ENCODE results near the gene DPF3.
"Not testable (repeated sequence)": the region's sequence is repeated elsewhere in the genome, so short reads cannot be mapped to it uniquely, and the experiment has no call there.

Gene DPF3

DNA sequence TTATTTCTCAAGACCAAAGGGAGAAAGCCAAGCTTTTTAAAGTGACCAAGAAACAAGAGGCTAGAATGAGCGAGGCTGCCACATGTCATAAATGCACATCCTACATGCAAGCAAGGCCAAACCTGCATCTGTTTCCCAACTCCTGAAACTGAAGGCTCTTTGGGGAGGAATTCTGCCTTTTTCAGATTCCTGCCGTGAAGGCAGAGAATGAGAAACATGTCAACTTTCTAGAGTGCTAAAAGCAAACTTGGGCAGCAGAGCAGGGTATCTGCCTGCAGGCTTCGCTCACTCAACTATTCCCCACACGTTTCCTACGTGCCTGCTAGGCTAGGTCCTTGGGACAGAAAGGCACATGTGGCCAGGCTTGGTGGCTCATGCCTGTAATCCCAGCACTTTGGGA, 15.2 kb downstream of the DPF3 start:
- FAIRE-seq = no peak

DNA sequence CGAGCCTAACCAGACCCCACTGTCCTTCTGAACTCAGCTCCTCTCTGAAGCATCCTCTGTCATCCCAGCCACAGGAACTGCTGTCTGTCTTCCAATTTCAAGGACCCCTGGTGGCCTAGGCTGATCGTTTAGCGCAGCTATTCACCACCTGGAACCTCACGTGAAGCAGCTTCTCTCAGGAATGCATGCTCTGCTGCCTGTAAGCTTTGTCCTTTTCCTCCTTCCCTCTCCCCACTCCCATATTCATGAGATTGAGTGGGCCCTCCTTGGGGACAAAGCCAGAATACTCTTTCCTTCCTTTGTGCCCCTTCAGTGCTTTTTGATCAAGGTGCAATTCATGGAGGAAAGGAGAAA, 17.2 kb downstream of the DPF3 start:
- FAIRE-seq = no peak

DNA sequence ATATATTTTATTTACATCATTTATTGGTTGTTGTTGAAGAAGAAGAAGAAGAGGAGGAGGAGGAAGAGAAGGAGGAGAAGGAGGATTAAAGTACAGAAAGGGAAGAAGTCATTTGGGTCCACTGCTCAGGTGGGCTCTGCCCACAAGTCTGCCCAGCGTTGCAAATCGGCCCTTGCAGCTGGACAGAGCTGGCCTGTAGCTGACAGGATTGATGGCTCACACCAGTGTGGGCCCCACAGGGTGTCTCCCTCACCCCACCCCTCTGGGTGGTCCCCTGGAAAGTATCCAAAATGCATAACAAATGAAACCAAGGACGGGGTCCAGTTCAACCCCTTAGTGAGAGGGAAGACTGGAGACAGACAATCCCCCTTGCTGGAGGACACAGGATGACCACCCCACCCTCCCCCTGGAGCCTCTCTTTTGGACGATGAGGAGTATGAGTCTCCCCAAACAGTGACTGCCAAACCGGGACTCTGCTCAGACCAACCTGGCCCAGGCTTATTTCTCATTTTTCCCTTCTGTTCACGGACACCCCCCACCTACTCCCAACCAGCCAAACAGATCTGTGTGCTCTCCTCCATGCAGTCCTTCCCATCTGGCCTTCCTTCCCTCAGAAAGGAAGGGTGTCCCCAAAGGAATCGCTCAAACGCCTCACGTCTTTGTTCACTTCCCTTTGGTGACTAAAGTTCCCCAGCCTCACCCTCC, 17.7 kb downstream of the DPF3 start:
- FAIRE-seq = no peak

DNA sequence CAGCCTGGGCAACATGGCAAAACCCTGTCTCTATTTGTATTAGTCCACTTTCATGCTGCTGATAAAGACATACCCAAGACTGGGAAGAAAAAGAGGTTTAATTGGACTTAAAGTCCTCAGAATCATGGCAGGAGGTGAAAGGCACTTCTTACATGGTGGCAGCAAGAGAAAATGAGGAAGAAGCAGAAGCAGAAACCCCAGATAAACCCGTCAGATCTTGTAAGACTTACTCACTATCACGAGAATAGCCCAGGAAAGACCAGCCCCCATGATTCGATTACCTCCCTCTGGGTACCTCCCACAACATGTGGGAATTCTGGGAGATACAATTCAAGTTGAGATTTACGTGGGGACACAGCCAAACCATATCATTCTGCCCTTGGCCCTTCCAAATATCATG, 23.0 kb downstream of the DPF3 start:
- not testable (repeated sequence) for FAIRE-seq

DNA sequence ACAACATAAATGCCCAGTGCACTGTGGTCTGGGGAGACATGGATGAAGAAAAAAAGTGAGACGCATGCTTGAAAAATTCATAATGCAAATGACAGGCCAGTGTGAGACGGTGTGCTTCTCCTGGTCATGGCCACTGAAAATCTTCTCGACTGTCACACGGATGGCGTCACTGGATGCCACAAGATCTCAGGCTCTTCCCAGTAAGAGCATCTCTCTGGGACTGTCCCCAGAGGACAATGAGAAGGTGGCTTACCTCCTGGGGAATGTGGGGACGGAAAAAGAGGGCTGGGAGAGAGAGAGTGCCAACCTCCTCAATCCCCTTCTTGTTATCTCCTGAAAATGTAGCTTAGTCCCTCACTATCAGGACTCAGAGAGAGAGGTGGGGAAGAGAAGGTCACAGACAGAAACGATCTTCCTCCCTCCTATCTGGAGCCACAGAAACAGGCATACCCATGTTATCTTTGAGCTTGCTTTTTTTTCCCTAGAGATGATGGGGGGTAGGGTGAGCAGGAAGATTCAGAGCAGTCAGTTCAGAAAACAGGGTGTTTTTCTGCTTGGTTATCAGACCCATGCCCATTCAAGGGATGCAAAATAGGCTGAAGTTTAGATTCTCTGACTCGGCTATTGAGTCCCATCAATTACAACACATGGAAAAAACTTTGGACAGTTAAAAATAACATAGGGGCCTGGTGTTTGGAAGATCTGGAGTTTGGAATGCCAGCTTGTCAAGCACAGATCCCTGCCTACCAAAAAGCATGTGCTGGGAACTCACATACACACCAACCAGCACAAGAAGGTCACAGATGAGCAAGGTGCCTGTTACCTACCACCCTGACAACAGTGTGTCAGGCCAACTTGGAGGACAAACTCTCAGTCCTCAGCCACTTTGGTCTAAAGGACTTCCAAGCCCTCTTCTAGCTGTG, 24.2 kb downstream of the DPF3 start:
- FAIRE-seq = no peak

DNA sequence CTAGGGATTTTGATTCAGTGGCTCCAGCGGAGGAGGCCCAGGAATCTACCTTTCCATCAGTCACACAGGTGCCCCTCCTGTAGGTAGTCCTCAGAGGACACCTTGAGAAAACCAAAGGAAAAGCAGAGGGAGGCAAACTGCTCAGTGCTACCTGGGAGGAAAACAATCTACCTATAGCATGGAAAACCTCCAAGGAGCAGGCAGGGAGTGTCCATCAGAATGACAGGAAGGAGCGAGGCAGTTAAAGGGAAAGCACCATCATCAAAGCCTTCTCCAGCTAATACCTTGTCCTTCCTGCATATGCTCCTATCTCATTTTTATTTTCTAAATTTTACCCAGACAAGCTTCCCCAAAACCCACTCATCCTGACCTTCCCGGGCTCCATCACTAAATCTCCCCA, 25.4 kb downstream of the DPF3 start:
- FAIRE-seq = no peak

DNA sequence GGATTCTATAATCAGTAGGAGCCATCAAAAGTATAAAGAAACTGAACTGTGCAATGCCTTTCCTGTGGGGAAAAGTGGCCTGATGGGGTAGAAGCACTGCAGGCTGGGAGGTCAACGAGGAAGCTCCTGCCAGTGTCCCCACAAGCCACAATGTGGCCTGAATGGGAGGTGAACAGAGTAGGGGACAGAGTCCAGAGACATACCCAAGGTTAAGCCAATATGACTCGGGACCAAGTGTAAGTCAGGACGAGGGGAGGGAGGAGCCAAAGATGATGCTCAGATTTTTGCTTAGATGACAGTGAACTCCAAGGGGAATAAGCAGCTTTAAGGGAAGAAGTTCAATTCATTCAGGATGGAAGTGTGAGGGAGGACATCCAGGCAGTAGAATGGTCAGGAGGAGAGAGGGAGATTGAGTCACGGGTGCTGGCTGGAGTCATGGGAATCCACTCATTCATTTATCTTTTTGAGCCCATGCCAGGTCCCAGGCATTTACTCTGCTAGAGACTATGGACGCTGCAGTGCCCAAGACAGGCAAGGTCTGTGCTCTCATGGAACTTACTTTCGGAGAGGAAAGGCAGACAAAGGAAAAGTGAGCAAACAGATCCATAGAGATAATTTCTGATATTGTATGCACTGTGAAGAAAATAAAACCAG, 29.1 kb downstream of the DPF3 start:
- FAIRE-seq = no peak

DNA sequence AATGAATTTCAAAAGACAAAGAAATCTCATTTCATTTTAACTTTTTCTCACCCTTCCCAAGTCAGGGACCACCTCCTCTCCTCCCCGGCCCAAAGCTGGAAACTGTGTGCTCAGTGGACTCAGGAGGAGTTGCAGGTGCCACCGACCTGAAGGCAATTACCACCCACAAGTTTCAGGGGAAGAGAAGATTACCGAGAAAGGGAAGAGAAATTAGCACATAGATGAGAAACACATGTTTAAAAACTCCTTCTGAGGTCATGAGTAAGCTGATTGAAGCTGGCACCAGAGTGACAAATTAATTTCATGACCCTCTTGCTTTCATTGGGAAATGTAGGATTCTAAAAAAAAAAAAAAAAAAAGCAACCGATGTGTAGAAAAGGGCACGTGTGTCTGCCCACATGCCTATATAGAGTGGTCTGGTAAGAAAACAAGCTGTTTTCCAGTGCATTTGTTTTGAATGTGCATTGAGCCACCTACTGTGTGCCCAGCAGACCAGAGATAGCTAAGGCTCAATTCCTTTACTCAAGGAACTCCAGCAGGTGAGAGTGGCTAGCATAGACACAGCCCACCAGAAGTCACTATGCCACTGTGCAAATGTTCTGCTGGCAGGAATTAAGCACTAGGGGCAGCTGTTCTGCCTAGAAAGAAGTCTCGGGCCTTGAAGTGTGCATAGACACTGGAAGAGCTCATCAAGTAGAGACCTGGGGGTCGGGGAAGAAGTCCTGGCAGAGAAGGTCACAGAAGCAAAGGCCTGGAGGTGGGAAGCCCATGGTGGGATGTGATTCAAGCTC, 30.5 kb downstream of the DPF3 start:
- no peak for FAIRE-seq

DNA sequence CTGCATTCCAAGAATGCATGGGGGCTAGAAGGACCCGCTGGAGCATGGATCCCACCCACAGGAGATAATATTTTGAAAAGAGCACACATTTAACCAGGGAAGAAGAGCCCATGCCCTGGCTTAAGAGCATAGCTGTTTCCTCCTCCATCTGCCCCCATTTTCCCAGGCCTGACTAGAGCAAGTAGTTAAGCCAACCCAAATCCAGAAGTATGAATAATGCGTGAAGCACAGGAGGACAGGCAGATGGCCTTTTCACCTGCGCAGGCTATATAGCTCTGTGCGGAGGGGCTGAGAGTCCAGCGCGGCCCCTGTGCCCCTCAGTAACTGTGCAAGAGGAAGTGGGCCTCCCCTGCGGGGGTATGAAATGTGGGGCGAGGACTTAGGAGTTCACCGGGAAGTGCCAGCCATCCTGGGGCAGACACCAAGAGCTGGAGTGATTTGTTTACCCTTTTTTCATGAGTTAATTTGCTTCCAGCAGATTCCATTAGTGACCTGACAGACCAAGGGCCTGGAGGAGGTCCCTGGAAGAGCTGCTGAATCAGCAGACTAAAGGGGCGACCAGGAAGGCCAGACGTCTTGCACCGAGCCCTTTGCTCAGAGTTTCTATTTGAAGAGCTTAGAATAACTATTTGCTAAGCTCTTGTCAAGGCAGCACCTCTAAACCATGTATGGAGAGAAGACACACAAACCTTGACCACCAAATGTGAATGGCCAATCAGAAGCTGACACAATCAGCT, 37.2 kb downstream of the DPF3 start:
- no peak for FAIRE-seq

DNA sequence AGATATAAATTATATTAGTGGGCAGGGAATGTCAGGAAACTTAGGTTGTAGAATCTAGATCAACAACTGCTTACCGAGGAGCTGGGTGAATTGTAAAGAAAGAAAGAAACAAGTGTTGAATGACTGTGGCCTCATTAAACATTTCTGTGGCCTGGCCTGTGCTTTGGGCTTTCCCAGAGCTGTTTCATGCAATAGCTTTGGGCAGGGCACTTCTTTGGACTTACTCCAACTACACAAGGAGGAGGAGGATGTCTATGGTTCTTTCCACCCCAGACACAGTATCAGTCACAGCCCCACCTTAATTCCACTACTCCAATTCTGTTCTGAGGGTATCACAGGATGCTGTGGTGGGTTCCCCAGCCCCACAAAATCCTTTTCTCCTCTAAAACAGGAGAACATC, 38.0 kb downstream of the DPF3 start:
- no peak for FAIRE-seq

DNA sequence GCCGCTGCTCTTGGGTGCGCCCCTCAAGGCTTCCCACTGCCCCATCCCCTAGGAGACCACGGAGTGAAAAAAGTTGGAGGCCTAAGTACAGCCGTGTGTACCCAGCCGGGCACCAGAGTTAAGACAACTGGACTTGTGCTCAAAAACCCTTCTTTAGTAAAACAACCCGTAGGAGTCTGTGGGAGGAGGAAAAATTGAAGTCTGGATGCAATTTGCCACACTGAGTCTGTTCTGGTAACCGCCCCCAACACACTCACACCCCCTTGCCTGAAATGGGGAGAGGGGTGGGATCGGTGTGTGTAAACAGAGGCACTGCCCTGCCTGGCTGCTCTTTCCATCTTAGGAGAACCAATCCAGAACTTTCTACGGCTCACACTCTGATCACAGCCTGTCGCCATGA, 41.7 kb downstream of the DPF3 start:
- FAIRE-seq = no peak

DNA sequence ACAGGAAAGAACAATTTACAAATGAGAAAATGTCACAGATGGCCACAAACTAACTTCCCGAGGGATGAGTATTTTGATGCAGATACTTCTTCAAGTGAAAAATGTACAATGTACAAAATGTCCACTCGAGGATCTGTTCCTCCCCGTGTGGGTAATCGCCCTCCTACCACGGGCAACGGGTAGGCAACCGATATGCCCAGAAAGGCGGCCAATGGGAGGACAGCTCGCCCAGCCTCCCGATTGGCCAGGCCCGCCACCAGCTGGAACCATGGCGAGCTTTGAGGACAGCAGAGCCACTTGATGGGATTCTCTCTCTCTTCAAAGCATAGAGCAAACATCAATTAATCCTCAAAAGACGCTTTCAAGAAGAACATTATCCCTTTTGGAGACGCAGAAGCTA, 42.3 kb downstream of the DPF3 start:
- FAIRE-seq = no peak

DNA sequence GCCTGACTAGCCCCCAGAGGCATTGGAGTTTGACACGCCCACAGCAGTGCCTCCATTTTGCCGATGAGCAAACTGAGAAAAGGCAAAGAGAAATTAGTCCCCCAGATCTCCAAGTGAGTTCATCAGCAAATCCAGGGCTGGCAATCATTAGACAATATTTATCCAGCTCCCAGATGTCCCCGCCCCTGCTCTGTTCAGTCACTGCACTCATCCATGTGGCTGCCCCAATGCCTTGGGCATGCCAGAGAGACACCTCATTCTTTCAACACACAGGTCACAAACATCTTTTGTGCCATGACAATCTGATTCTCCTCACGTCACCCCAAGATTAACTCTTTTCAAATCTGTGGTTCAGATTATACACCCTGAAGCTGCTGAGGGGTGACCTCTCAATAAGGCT, 43.5 kb downstream of the DPF3 start:
- no peak for FAIRE-seq

DNA sequence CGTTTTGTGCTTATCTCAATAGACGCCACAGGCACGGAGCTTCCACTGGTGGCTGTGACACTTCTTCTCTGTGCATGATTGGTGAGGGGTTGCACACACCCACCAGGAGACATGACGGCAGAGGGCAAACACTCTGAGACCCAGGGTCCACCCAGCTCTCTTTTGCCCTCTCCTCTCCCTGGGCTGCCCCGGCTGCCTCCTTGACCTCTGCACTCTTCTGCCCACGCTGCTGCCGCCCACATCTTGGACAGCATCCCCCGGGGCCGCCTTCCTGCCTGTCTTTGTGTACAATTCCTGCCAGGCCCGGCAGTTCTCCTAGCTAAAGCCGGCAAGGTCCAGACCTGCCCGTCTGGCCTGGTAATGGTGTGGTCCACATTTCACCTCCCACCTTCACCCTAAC, 44.7 kb downstream of the DPF3 start:
- FAIRE-seq = no peak

DNA sequence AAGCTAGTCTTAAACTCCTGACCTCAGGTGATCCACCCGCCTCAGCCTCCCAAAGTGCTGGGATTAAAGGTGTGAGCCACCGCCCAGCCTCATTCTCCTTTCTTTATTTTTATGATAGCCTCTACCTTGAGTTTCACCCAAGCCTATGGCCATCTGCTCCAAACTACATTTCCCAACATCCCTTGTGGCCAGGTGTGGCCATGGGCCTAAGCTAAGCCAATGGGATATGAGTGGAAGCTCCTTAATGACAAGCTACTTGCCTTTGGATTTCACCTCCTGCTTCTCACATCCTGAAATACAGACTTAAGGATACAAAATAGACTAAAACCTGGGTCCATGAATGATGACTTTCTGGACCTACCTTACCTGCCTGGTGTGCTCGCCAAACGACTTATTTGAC, 46.2 kb downstream of the DPF3 start:
- FAIRE-seq = no peak

DNA sequence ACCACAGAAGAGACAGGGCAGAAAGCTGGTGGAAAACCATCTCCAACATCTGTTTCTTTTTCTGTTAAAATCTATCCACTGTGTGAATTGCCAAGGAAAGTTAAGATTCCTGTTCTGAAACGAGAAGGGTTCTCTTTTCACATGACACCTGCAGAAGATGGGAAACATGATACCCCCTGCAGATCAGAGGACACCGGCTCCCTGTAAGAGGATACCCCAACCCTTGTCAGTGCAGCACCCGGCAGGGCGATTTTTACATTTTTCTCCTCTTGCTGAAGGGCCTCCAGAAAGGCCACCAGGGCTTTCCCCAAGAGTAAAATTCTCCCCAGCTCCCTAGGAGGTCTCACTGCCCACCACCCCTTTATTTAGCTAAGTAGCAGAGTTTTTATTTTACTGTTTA, 48.2 kb downstream of the DPF3 start:
- FAIRE-seq = no peak

DNA sequence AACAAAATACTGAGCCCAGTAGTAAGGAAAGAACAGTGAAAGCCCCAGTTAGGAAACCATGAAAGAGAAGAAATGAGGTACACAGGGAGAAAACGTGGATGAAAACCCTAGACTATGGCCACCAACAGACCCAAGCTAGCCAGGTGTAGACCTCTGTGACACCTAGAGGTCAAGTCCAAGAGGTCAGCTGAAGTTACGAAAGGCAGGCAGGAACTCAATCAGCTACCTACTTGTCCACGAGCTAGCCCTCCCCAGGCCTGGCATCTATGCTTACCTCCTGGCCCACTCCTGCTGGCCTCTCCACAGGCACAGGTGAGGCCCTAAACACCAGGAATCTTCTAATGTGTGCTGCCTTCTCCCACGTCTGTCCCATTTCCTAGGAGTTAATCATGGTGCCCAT, 48.7 kb downstream of the DPF3 start:
- no peak for FAIRE-seq

DNA sequence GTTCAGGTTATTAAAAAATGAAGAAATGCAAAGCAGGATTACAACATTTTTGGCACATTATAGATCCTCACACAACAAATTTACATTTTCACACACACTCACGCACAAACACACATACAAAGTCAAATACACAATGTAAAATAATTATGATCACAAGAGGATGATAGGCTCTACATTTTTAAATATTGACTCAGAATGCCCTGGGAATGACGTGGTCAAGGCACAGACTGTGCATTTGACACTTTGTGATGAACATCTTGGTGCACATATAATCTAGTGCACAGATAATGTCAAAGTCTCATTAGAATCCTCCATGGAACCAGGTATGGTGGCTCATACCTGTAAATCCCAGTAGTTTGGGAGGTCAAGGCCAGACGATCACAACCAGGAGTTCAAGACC, 49.4 kb downstream of the DPF3 start:
- no peak for FAIRE-seq

DNA sequence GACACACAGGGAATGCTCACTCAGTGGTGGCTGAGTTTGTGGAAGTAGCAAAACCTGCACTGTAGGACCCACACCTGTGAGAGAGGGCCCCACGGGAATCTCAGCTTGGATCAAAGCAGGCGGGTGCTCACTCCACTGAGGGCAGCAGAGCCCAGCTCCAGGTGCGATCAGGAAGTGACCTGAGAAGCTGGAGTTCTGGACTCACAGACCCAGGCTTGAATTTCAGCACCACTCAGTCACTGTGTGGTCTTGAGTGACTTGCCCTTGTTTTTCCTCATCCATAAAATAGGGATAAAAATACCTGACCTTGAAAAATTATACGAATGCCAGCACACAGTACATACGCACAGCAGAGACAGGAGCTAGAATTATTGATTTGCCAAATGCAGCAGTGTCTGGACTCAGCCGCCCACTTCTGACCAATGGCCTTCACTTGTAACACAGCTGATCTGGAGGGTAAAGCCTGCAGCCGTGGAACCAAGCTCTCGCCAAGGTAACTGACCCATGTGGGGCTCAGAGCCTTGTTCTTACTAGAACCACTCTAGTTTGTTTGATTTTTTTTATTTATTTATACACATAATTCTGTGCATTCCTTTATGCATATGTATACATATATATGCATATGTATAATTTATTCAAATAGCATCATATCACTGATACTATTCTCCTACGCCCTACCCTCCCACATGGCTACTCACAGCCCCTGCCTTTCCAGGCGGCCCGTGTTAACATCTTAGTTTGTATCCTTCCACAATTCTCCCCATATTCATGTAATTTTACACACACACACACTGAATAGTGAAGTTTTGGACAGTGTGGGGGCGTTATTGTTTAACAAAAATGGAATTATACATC, 53.9 kb downstream of the DPF3 start:
- no peak for FAIRE-seq

DNA sequence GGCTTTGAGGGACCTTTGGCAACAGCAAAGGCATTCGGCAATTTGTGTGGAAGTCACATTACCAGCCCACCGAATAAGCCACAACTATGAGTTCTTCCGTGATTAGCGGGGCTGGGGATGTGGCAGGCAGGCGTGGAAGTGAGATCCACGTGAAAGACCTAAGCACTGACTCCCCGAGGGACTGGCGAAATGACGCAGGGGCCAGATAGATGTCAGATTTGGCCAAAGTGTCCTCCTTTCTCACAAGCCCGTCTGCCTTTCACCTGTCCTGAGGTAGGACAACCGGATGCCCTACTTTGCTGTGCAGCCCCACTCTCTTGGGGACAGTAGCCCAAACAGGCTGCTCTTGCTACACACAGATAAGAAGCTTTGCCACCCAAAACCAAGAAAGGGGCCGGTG, 54.5 kb downstream of the DPF3 start:
- no peak for FAIRE-seq

DNA sequence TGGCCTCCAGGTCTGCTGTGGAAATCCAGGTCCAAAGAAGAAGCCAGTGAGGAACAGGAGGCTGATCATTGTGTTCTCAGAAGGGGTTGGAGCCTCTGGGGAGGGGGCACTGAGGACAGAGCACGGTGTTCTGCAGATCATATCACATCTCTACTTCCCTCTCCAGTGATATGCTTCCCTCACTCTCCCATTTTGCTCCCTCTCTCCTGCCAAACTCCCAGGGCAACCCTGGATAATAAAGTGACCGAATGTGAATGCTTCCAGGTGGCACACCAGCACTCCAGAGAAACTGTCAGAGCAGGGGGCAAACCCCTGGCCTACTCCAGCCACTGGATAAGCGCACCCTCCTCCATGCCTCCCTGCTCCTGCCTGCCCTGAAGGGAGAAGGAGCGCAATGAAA, 57.8 kb downstream of the DPF3 start:
- FAIRE-seq = no peak

DNA sequence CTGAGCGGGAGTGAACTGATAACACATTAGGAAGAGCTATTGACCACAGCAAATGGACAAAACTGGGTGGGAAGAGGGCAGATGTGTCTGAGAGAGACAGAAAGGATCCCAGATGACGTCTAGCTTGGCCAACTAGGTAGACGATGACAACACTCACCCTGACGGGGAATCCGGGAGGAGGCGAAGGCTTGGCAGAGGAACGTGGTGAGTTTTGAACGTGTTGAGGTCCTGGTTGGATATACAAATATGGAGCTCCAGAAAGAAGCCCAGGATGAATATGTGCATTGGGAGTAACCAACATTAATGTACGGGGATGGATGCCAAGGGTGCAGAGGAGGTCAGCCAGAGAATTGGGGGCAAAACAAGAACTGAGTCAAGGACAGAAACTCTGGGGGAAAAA, 60.7 kb downstream of the DPF3 start:
- FAIRE-seq = no peak
